H1 (cell line): Measurements from ENCODE around the gene RNPEPL1. TPM values are rescaled to one million over a fixed set of nuclear protein-coding genes. Genes with fewer than 3 reads are reported as not detected.

Source experiments
- CTCF ChIA-PET: fragments of 300-600 bp; sonication (Branson Sonifier 250); formaldehyde crosslinking; loops from one replicate; lab custom pipeline; 2021; ENCODE audit not compliant: partially characterized antibody; lab: Charles Lee
- POLR2A ChIA-PET: fragments of 300-600 bp; sonication (Branson Sonifier 250); formaldehyde crosslinking; loops from one replicate; lab custom pipeline; 2021; ENCODE audit warnings: inconsistent platforms; ENCODE audit not compliant: partially characterized antibody; lab: Charles Lee
- DNase-seq, 2 experiments: peaks; one replicate each; pipeline versions ENCODE4 v3.0.0 to v3.0.0-alpha.2; 2010 to 2022; ENCODE audit warnings: low spot score in 2 of 2, low read depth in 1 of 2, mixed read lengths in 1 of 2
- FAIRE-seq: peaks from 2 replicates; lab custom pipeline; 2011; peaks lifted over from hg19 to GRCh38; lab: Jason Lieb, UNC
- H2AFZ ChIP-seq: 2 replicates; pipeline ENCODE4 v1.8.1; 2012; ENCODE audit warnings: low read length, inconsistent platforms
- H2AK5ac ChIP-seq: 2 replicates; pipeline ENCODE4 v1.6.1; 2013; ENCODE audit warnings: low read depth, low read length
- H2BK120ac ChIP-seq: replicated peaks from 2 replicates; pipeline ENCODE3; 2013; ENCODE audit warnings: low read depth, low read length, inconsistent platforms
- H2BK12ac ChIP-seq: 2 replicates; pipeline ENCODE4 v1.6.1; 2013; ENCODE audit warnings: low read depth, low read length
- H2BK15ac ChIP-seq: 2 replicates; pipeline ENCODE4 v1.6.1; 2013; ENCODE audit warnings: low read length
- H2BK20ac ChIP-seq: 2 replicates; pipeline ENCODE4 v1.6.1; 2013; ENCODE audit warnings: low read length
- H2BK5ac ChIP-seq: 2 replicates; pipeline ENCODE4 v1.6.1; 2013; ENCODE audit warnings: low read depth, low read length
- H3K14ac ChIP-seq: 2 replicates; pipeline ENCODE4 v1.6.1; 2013; ENCODE audit warnings: inconsistent platforms; ENCODE audit not compliant: insufficient read length
- H3K18ac ChIP-seq: 2 replicates; pipeline ENCODE4 v1.6.1; 2013; ENCODE audit warnings: low read length; ENCODE audit errors: extremely low read depth
- H3K23ac ChIP-seq: 2 replicates; pipeline ENCODE4 v1.6.1; 2013; ENCODE audit warnings: inconsistent platforms; ENCODE audit not compliant: insufficient read length
- H3K23me2 ChIP-seq: 2 replicates; pipeline ENCODE4 v1.6.1; 2013; ENCODE audit warnings: low read depth, low read length
- H3K27ac ChIP-seq: 2 replicates; pipeline ENCODE4 v1.6.1; 2011; ENCODE audit warnings: low read depth, low read length, inconsistent platforms
- H3K27me3 ChIP-seq, 4 experiments: replicated peaks in 1 of 4; 1 replicate in 1 of 4; 2 replicates in 3 of 4; pipeline versions ENCODE4 v1.6.1 to v1.8.1; 2011 to 2013; ENCODE audit warnings: low read length in 3 of 4, mild to moderate bottlenecking in 3 of 4, inconsistent platforms in 2 of 4, mixed read lengths in 2 of 4, moderate library complexity in 1 of 4; ENCODE audit not compliant: control insufficient read depth in 3 of 4, insufficient read depth in 3 of 4; ENCODE audit errors: extremely low read depth in 1 of 4
- H3K36me3 ChIP-seq, 4 experiments: 2 replicates each; pipeline versions ENCODE4 v1.6.1 to v1.8.1; 2011 to 2013; ENCODE audit warnings: mild to moderate bottlenecking in 4 of 4, low read length in 3 of 4, moderate library complexity in 2 of 4, control low read depth in 1 of 4, inconsistent platforms in 1 of 4; ENCODE audit not compliant: insufficient read depth in 4 of 4, control insufficient read depth in 2 of 4
- H3K4ac ChIP-seq: replicated peaks from 2 replicates; pipeline ENCODE3; 2013; ENCODE audit warnings: low read length, low read depth, mixed read lengths, inconsistent platforms; ENCODE audit not compliant: insufficient read length
- H3K4me1 ChIP-seq, 4 experiments: replicated peaks in 1 of 4; 1 replicate in 1 of 4; 2 replicates in 3 of 4; pipeline versions ENCODE4 v1.6.1 to v1.8.1; 2011 to 2013; ENCODE audit warnings: low read length in 3 of 4, inconsistent platforms in 2 of 4, mixed read lengths in 1 of 4; ENCODE audit not compliant: insufficient read depth in 4 of 4, control insufficient read depth in 3 of 4
- H3K4me2 ChIP-seq, 2 experiments: 2 replicates each; pipeline versions ENCODE4 v1.6.1 to v1.8.1; 2011 to 2013; ENCODE audit warnings: low read depth in 2 of 2, low read length in 2 of 2, control low read depth in 1 of 2, inconsistent platforms in 1 of 2, mild to moderate bottlenecking in 1 of 2; ENCODE audit not compliant: insufficient read depth in 1 of 2
- H3K4me3 ChIP-seq, 4 experiments: fragments of 200-600, 300-600 bp in 1 of 4; sonication (generic), shearing (Covaris generic), sonication (Bioruptor Twin) in 1 of 4; 2 replicates each; pipeline versions ENCODE4 v1.5.1 to v1.8.1; 2011 to 2016; ENCODE audit warnings: low read length in 4 of 4, low read depth in 3 of 4, control low read depth in 2 of 4, inconsistent platforms in 2 of 4, mild to moderate bottlenecking in 2 of 4, mixed read lengths in 1 of 4, moderate library complexity in 1 of 4; ENCODE audit not compliant: insufficient read depth in 2 of 4; ENCODE audit errors: extremely low read depth in 1 of 4
- H3K56ac ChIP-seq: replicated peaks from 2 replicates; pipeline ENCODE3; 2013; ENCODE audit warnings: low read depth, mild to moderate bottlenecking, mixed read lengths, low read length, inconsistent platforms; ENCODE audit not compliant: insufficient read length
- H3K79me1 ChIP-seq: 2 replicates; pipeline ENCODE4 v1.6.1; 2013; ENCODE audit warnings: low read depth, low read length, control low read depth
- H3K79me2 ChIP-seq, 2 experiments: 2 replicates each; pipeline versions ENCODE4 v1.6.1 to v1.8.1; 2012 to 2013; ENCODE audit warnings: low read length in 2 of 2, mild to moderate bottlenecking in 2 of 2, inconsistent platforms in 1 of 2; ENCODE audit not compliant: insufficient read depth in 2 of 2, control insufficient read depth in 1 of 2
- H3K9ac ChIP-seq, 4 experiments: replicated peaks in 1 of 4; 1 replicate in 1 of 4; 2 replicates in 3 of 4; pipeline versions ENCODE4 v1.6.1 to v1.8.1; 2011 to 2013; ENCODE audit warnings: low read depth in 3 of 4, low read length in 3 of 4, control low read depth in 2 of 4, mild to moderate bottlenecking in 2 of 4, moderate library complexity in 2 of 4, inconsistent platforms in 1 of 4; ENCODE audit errors: extremely low read depth in 1 of 4
- H3K9me3 ChIP-seq, 2 experiments: 2 replicates each; pipeline versions ENCODE4 v1.6.1 to v1.8.1; 2012 to 2013; ENCODE audit warnings: mild to moderate bottlenecking in 2 of 2, moderate library complexity in 2 of 2, control low read depth in 1 of 2, inconsistent platforms in 1 of 2, low read depth in 1 of 2, low read length in 1 of 2, mixed read lengths in 1 of 2; ENCODE audit not compliant: insufficient read depth in 2 of 2
- H4K20me1 ChIP-seq, 2 experiments: replicated peaks in 1 of 2; 2 replicates each; pipeline versions ENCODE3 to v1.8.1; 2011 to 2013; ENCODE audit warnings: inconsistent platforms in 2 of 2, low read length in 2 of 2, mild to moderate bottlenecking in 1 of 2; ENCODE audit not compliant: insufficient read depth in 2 of 2, control insufficient read depth in 1 of 2
- H4K5ac ChIP-seq: 2 replicates; pipeline ENCODE4 v1.6.1; 2013; ENCODE audit warnings: low read length, low read depth, mixed read lengths, inconsistent platforms; ENCODE audit not compliant: insufficient read length
- H4K8ac ChIP-seq: 2 replicates; pipeline ENCODE4 v1.8.0; 2013; ENCODE audit warnings: mild to moderate bottlenecking, moderate library complexity, low read length, inconsistent platforms; ENCODE audit not compliant: insufficient read depth; ENCODE audit errors: extremely low read depth
- H4K91ac ChIP-seq: replicated peaks from 2 replicates; pipeline ENCODE3; 2013; ENCODE audit warnings: low read length, mixed read lengths, inconsistent platforms; ENCODE audit not compliant: insufficient read length
- EZH2 ChIP-seq: fragments of 200-600 bp; sonication (generic); IDR thresholded peaks from 2 replicates; pipeline ENCODE4 v1.7.1; 2012; ENCODE audit warnings: low read depth, mild to moderate bottlenecking, moderate library complexity, low read length, inconsistent platforms; ENCODE audit not compliant: severe bottlenecking
- FOSL1 ChIP-seq: IDR thresholded peaks from 2 replicates; pipeline ENCODE4 v1.6.1; 2011; ENCODE audit warnings: mild to moderate bottlenecking, low read depth, low read length, moderate library complexity; ENCODE audit not compliant: insufficient read depth
- JUN ChIP-seq: IDR thresholded peaks from 2 replicates; pipeline ENCODE4 v1.6.1; 2011; ENCODE audit warnings: low read depth, mild to moderate bottlenecking, improper control_type of control experiment, low read length
- WGBS, 2 experiments: shearing (Covaris generic) in 1 of 2; methylation state at CpG; one replicate each; pipeline versions ENCODE4 v1.1.6 to v1.1.7; 2013 to 2015; ENCODE audit warnings: low lambda C conversion rate in 2 of 2, mixed read lengths in 2 of 2, inconsistent platforms in 1 of 2, low coverage in 1 of 2, missing lambda C conversion rate in 1 of 2; ENCODE audit not compliant: insufficient replicate concordance in 2 of 2, insufficient coverage in 1 of 2, insufficient read length in 1 of 2; ENCODE audit errors: extremely low coverage in 1 of 2, missing lambda C conversion rate in 1 of 2; 5-methylcytosine and 5-hydroxymethylcytosine counted together
- polyA plus RNA-seq, 7 experiments: library from polyadenylated mRNA; depleted of rRNA in 3 of 7; stranded (reverse) in 5 of 7; unstranded in 2 of 7; fragments of >200 nt in 5 of 7; fragments of 200-250 nt in 2 of 7; gene quantifications; 1 replicate in 5 of 7; 2 replicates in 1 of 7; 4 replicates in 1 of 7; pipeline versions ENCODE4 v1.2.1 to v1.2.3, GENCODE V29; 2011 to 2013; ENCODE audit warnings: missing spikeins in 2 of 7, mixed read lengths in 2 of 7
- total RNA-seq: library from RNA; stranded (reverse); fragmentation: NEBNext Ultra II Directional; extraction: Animal tissue kit (Norgen Biotek cat#: 25700); gene quantifications from 2 replicates; pipeline ENCODE4 v1.2.1, GENCODE V29; 2021

The RNPEPL1 gene
- total and polyA plus RNA-seq, 2 of the 8 experiments (the other 6 are each of a cell fraction or from before 2014, with no cell fraction given): 9.0 to 11.3 TPM

DNA sequence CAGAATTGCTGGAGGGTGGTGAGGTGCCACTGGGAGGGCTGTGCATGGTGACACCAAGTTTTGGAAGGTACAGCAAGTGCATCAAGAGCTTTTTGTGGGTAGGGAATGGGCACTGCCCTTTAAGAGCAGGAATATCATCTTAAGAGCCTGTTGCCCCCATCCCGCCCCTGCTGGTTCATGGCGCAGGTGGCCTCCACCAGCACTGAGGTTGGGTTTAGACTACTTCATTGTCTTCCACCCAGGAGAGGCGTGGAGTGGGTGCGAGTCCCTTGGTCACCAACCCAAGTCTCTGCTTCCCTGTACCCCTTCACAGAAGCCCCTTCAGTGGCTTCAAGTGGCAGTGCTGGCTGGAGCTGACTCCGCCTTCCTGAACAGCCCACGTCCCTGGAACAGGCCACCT is 7.8 kb downstream of the RNPEPL1 start:
- CTCF ChIA-PET: interaction anchor here (0.9 to 2.0 kb wide), 4 partner anchors 10 to 28 kb away, joined by 3 to 8 read pairs (median 3); no protein-coding TSS in a partner anchor
- no peak for FAIRE-seq

More for the DNA sequence above, 7.8 kb downstream of the RNPEPL1 start:
- no peak overlapping the region for H2AK5ac ChIP-seq
- no peaks in the 10 kb centered on the region for H3K79me2 ChIP-seq
- H3K4me1 ChIP-seq: peaks cover 0 to 9% (median 0%) of the 10 kb centered on the region in 4 experiments; a peak in 2 of 7 replicates
- H3K27me3 ChIP-seq: no peaks in the 10 kb centered on the region
- peaks cover 4% of the 10 kb centered on the region; the same call in 1 of the 2 replicates for H3K79me1 ChIP-seq
- H3K23ac ChIP-seq: no peak overlapping the region
- TF ChIP-seq EZH2 (no peak), FOSL1 (no peak), JUN (no peak)
- H3K36me3 ChIP-seq: no peaks in the 10 kb centered on the region
- no peak overlapping the region for H4K5ac ChIP-seq
- H3K56ac ChIP-seq: no peak overlapping the region
- no peak overlapping the region for H3K9ac ChIP-seq
- peaks cover 9 to 21% of the 10 kb centered on the region in 2 experiments for H4K20me1 ChIP-seq
- no peaks in the 10 kb centered on the region for H3K23me2 ChIP-seq
- WGBS, 2 experiments: 91% methylated on average over 6 of the region's 6 CpGs; no CpG with 5 or more reads in 1 of the 2 experiments
- no peaks in the 10 kb centered on the region for H3K9me3 ChIP-seq
- no peak overlapping the region for H3K27ac ChIP-seq
- no peak overlapping the region for H3K4me3 ChIP-seq
- H3K4ac ChIP-seq: no peak overlapping the region
- H3K14ac ChIP-seq: no peak overlapping the region
- POLR2A ChIA-PET: no interaction called here
- H2BK15ac ChIP-seq: no peak overlapping the region
- no peak overlapping the region for H2AFZ ChIP-seq
- H4K91ac ChIP-seq: no peak overlapping the region
- no peak overlapping the region for H2BK12ac ChIP-seq
- no peak overlapping the region for H3K4me2 ChIP-seq
- no peak overlapping the region for H2BK5ac ChIP-seq
- H2BK120ac ChIP-seq: no peak overlapping the region
- DNase-seq: no peak
- H2BK20ac ChIP-seq: no peak overlapping the region
- no peak overlapping the region; the same call in 1 of the 2 replicates for H4K8ac ChIP-seq
- H3K18ac ChIP-seq: no peak overlapping the region
